ENCODE data around the gene C5orf47. TPM values are rescaled to one million over a fixed set of nuclear protein-coding genes. Genes with fewer than 3 reads are reported as not detected.

C5orf47 gene
- total RNA-seq, 1 donor from 2014 or later = 0.69 TPM

DNA sequence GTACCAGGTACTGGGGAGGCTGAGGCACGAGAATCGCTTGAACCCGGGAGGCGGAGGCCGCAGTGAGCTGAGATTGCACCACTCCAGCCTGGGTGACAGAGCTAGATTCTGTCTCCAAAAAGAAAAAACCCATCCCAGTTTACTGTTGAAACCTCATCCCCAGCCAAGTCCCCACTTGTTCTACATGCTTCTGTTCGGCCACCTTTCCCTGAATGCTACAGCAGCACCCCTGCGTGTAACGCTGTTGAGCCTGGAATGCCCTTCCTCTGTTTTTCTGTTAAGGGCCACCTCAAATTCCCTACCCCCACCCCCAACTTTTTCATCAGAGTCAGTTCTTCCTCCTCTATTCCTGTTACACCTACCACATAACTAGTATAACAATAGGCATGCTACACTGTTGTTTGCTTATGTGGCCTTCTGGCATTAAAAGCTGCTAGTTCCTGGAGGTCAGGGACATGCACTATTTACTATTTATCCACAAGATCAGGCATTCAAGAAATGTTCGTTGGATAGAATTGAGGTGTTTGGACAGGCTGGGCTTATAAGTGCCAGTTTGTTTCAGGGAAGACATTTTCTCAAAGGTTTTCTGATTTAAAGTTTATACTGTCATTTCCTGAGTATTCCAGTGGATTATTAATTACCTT lies 47.1 kb upstream of the C5orf47 start:
- Mint-ChIP-seq H3K4me1 (peaks cover 5% of the 10 kb centered on the region), H3K36me3 (no peaks in the 10 kb centered on the region), H3K9me3 (no peaks in the 10 kb centered on the region), H3K27ac (no peak overlapping the region), H3K27me3 (ENCODE audit: insufficient read depth, low read depth) (no peaks in the 10 kb centered on the region), H3K4me3 (no peak overlapping the region)
- H4K20me1 ChIP-seq (ENCODE audit: low read depth) = no peaks in the 10 kb centered on the region
- TF ChIP-seq, protein P1, sequence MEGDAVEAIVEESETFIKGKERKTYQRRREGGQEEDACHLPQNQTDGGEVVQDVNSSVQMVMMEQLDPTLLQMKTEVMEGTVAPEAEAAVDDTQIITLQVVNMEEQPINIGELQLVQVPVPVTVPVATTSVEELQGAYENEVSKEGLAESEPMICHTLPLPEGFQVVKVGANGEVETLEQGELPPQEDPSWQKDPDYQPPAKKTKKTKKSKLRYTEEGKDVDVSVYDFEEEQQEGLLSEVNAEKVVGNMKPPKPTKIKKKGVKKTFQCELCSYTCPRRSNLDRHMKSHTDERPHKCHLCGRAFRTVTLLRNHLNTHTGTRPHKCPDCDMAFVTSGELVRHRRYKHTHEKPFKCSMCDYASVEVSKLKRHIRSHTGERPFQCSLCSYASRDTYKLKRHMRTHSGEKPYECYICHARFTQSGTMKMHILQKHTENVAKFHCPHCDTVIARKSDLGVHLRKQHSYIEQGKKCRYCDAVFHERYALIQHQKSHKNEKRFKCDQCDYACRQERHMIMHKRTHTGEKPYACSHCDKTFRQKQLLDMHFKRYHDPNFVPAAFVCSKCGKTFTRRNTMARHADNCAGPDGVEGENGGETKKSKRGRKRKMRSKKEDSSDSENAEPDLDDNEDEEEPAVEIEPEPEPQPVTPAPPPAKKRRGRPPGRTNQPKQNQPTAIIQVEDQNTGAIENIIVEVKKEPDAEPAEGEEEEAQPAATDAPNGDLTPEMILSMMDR (IDR thresholded peaks at IDR 0.05) = no peak
- TF ChIP-seq EZH2phosphoT487 (IDR thresholded peaks at IDR 0.05) (no peak), EZH2 (IDR thresholded peaks at IDR 0.05) (no peak)
- DNase-seq (ENCODE audit: low spot score) = peak; percentile 11
- H3K4me2 ChIP-seq = peak overlapping the region; percentile 43
- no peak overlapping the region for H3K4me3 ChIP-seq
- no peak overlapping the region for H3K9ac ChIP-seq
- H3K36me3 ChIP-seq = no peaks in the 10 kb centered on the region
- peak overlapping the region; percentile 52 for H2AFZ ChIP-seq (replicated peaks)
- no peaks in the 10 kb centered on the region for H3K79me2 ChIP-seq (ENCODE audit: low read depth)
- H3F3A ChIP-seq (ENCODE audit: low read depth) = peaks cover 5% of the 10 kb centered on the region
- H3K4me1 ChIP-seq = peaks cover 32% of the 10 kb centered on the region
- no peak overlapping the region for H3K27ac ChIP-seq
- no peaks in the 10 kb centered on the region for H3K9me3 ChIP-seq (ENCODE audit: low read depth)
- H3K27me3 ChIP-seq = no peaks in the 10 kb centered on the region

DNA sequence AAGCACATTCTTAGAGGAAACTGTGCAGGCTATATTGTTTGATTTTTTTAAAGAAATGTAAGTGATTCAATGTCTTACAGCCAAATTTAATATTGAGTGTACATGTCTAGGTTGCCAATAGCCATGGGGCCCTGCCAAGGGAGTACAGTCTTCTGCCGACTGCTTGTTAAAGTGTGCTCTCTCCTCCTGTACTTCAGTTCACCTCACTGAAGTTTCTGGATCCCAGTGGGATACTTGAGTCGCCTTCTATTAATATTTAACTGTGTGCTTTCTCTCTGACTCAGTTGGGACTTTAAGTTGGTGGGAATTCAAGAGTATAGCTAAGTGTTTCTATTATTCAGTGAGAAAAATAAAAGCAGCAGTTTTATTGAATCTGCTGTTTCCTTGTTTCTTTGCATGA lies 44.5 kb upstream of the C5orf47 start:
- no peak overlapping the region for H3K27ac Mint-ChIP-seq
- no peaks in the 10 kb centered on the region for H3K9me3 ChIP-seq (ENCODE audit: low read depth)
- H2AFZ ChIP-seq (replicated peaks) = no peak overlapping the region
- H3K36me3 Mint-ChIP-seq = peaks cover 2% of the 10 kb centered on the region
- no peak overlapping the region for H3K4me3 ChIP-seq
- H3K27me3 ChIP-seq = no peaks in the 10 kb centered on the region
- H3F3A ChIP-seq (ENCODE audit: low read depth) = peaks cover 5% of the 10 kb centered on the region
- H4K20me1 ChIP-seq (ENCODE audit: low read depth) = no peaks in the 10 kb centered on the region
- no peaks in the 10 kb centered on the region for H3K79me2 ChIP-seq (ENCODE audit: low read depth)
- DNase-seq (ENCODE audit: low spot score) = no peak
- peaks cover 32% of the 10 kb centered on the region for H3K4me1 ChIP-seq
- H3K9me3 Mint-ChIP-seq = no peaks in the 10 kb centered on the region
- no peak overlapping the region for H3K4me3 Mint-ChIP-seq
- TF ChIP-seq EZH2phosphoT487 (IDR thresholded peaks at IDR 0.05) (no peak), EZH2 (IDR thresholded peaks at IDR 0.05) (no peak)
- TF ChIP-seq, protein P1 (IDR thresholded peaks at IDR 0.05) = no peak
- H3K27me3 Mint-ChIP-seq (ENCODE audit: insufficient read depth, low read depth) = no peaks in the 10 kb centered on the region
- peaks cover 5% of the 10 kb centered on the region for H3K4me1 Mint-ChIP-seq
- H3K36me3 ChIP-seq = no peaks in the 10 kb centered on the region
- H3K4me2 ChIP-seq = no peak overlapping the region
- H3K9ac ChIP-seq = no peak overlapping the region
- no peak overlapping the region for H3K27ac ChIP-seq

DNA sequence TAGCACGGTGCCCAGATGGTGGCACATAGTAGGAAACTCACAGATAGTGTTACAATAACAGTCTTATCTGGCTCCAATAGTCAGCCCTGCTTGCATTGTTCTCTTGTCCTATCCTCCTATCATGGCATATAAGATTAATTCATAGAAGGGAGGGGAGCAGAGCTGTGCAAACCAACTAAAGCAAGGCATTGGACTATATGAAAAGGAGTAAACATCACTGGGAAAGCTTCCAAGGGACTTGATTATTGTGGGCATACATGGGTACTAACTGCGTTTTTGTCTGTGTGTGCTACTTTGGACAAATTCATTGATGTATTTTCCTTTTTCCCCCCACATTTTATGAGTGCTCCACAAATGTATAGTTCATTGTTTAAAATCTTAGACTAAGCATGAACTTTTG lies 43.8 kb upstream of the C5orf47 start:
- H3K4me3 Mint-ChIP-seq = no peak overlapping the region
- no peaks in the 10 kb centered on the region for H3K9me3 Mint-ChIP-seq
- H3K9ac ChIP-seq = no peak overlapping the region
- no peak overlapping the region for H2AFZ ChIP-seq (replicated peaks)
- H3K36me3 ChIP-seq = no peaks in the 10 kb centered on the region
- H3F3A ChIP-seq (ENCODE audit: low read depth) = peaks cover 5% of the 10 kb centered on the region
- no peak overlapping the region for H3K27ac Mint-ChIP-seq
- no peak overlapping the region for H3K4me3 ChIP-seq
- peaks cover 6% of the 10 kb centered on the region for H3K36me3 Mint-ChIP-seq
- H3K9me3 ChIP-seq (ENCODE audit: low read depth) = no peaks in the 10 kb centered on the region
- no peak overlapping the region for H3K27ac ChIP-seq
- H3K4me2 ChIP-seq = no peak overlapping the region
- peaks cover 28% of the 10 kb centered on the region for H3K4me1 ChIP-seq
- H3K4me1 Mint-ChIP-seq = peaks cover 5% of the 10 kb centered on the region
- H3K79me2 ChIP-seq (ENCODE audit: low read depth) = no peaks in the 10 kb centered on the region
- H4K20me1 ChIP-seq (ENCODE audit: low read depth) = no peaks in the 10 kb centered on the region
- no peak for DNase-seq (ENCODE audit: low spot score)
- TF ChIP-seq EZH2 (IDR thresholded peaks at IDR 0.05) (no peak), EZH2phosphoT487 (IDR thresholded peaks at IDR 0.05) (no peak)
- TF ChIP-seq, protein P1 (IDR thresholded peaks at IDR 0.05) = no peak
- no peaks in the 10 kb centered on the region for H3K27me3 ChIP-seq
- no peaks in the 10 kb centered on the region for H3K27me3 Mint-ChIP-seq (ENCODE audit: insufficient read depth, low read depth)
